HepG2 (cell line): ENCODE measurements around the gene ADH1C.

Experiments used
- ASH2L ChIP-seq: fragments of 300-600, 200-600 bp; sonication (generic); IDR thresholded peaks from 2 replicates; pipeline ENCODE4 v1.7.0; 2017; ENCODE audit warnings: low read depth, mild to moderate bottlenecking, moderate library complexity, mixed read lengths, low read length; ENCODE audit not compliant: insufficient read length
- GATAD2A ChIP-seq: IDR thresholded peaks from 2 replicates; pipeline ENCODE4 v1.6.1; 2016
- ISX ChIP-seq: sonication (generic); formaldehyde crosslinking; conservative IDR thresholded peaks from 2 replicates; pipeline ENCODE4 v1.5.0; 2020; ENCODE audit warnings: missing genetic modification reagents
- NONO ChIP-seq, 2 experiments: fragments of 450-650 bp in 1 of 2; sonication (generic) in 1 of 2; formaldehyde crosslinking in 1 of 2; IDR thresholded peaks in 1 of 2; conservative IDR thresholded peaks in 1 of 2; 2 replicates each; pipeline versions ENCODE4 v1.6.1 to v1.8.0; 2017 to 2022; ENCODE audit warnings: mild to moderate bottlenecking in 1 of 2, missing genetic modification reagents in 1 of 2, moderate library complexity in 1 of 2
- POLR2AphosphoS5 ChIP-seq: IDR thresholded peaks from 2 replicates; pipeline ENCODE4 v1.6.1; 2012; ENCODE audit warnings: low read depth, low read length
- ZC3H4 ChIP-seq: sonication (generic); formaldehyde crosslinking; IDR thresholded peaks from 2 replicates; pipeline ENCODE4 v1.4.0; 2020; ENCODE audit warnings: missing genetic modification reagents, borderline replicate concordance
- ZSCAN20 ChIP-seq: sonication (generic); formaldehyde crosslinking; IDR thresholded peaks from 2 replicates; pipeline ENCODE4 v1.4.0; 2020; ENCODE audit warnings: missing genetic modification reagents, mild to moderate bottlenecking, borderline replicate concordance
- TF ChIP-seq, protein P1 (sequence below): IDR thresholded peaks from 2 replicates; pipeline ENCODE4 v1.6.1; 2016
- TF ChIP-seq, protein P2 (sequence below): sonication (generic); formaldehyde crosslinking; IDR thresholded peaks from 2 replicates; pipeline ENCODE4 v1.5.0; 2020; ENCODE audit warnings: mild to moderate bottlenecking, missing genetic modification reagents, moderate library complexity

GRCh38 chr4:99382745-99383360 is 30.3 kb upstream of the ADH1C start:
- no peak for TF ChIP-seq ASH2L
- no peak for TF ChIP-seq ISX (CRISPR knock-in tag)
- TF ChIP-seq GATAD2A (CRISPR knock-in tag), result no peak
- no peak for TF ChIP-seq NONO (IDR thresholded peaks at IDR 0.05)
- TF ChIP-seq NONO (CRISPR knock-in tag; conservative IDR thresholded peaks at IDR 0.05), result no peak
- TF ChIP-seq ZSCAN20 (CRISPR knock-in tag), result no peak
- TF ChIP-seq, protein P1, sequence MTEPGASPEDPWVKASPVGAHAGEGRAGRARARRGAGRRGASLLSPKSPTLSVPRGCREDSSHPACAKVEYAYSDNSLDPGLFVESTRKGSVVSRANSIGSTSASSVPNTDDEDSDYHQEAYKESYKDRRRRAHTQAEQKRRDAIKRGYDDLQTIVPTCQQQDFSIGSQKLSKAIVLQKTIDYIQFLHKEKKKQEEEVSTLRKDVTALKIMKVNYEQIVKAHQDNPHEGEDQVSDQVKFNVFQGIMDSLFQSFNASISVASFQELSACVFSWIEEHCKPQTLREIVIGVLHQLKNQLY (CRISPR knock-in tag), result no peak
- TF ChIP-seq ZC3H4 (CRISPR knock-in tag), result no peak
- no peak for TF ChIP-seq POLR2AphosphoS5
- TF ChIP-seq, protein P2, sequence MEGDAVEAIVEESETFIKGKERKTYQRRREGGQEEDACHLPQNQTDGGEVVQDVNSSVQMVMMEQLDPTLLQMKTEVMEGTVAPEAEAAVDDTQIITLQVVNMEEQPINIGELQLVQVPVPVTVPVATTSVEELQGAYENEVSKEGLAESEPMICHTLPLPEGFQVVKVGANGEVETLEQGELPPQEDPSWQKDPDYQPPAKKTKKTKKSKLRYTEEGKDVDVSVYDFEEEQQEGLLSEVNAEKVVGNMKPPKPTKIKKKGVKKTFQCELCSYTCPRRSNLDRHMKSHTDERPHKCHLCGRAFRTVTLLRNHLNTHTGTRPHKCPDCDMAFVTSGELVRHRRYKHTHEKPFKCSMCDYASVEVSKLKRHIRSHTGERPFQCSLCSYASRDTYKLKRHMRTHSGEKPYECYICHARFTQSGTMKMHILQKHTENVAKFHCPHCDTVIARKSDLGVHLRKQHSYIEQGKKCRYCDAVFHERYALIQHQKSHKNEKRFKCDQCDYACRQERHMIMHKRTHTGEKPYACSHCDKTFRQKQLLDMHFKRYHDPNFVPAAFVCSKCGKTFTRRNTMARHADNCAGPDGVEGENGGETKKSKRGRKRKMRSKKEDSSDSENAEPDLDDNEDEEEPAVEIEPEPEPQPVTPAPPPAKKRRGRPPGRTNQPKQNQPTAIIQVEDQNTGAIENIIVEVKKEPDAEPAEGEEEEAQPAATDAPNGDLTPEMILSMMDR (CRISPR knock-in tag), result no peak
